ENCODE measurements around the gene ZNF587. TPM values are rescaled to one million over a fixed set of nuclear protein-coding genes. Genes with fewer than 3 reads are reported as not detected.
"Not testable (repeated sequence)": the region's sequence is repeated elsewhere in the genome, so short reads cannot be mapped to it uniquely, and the experiment has no call there.

Gene ZNF587
- polyA plus RNA-seq (2011; rRNA removed), result 15.7 and 18.3 TPM in 2 replicates
- polyA minus RNA-seq (2011; rRNA and poly(A)+ RNA removed), result 33.6 and 42.5 TPM in 2 replicates

DNA sequence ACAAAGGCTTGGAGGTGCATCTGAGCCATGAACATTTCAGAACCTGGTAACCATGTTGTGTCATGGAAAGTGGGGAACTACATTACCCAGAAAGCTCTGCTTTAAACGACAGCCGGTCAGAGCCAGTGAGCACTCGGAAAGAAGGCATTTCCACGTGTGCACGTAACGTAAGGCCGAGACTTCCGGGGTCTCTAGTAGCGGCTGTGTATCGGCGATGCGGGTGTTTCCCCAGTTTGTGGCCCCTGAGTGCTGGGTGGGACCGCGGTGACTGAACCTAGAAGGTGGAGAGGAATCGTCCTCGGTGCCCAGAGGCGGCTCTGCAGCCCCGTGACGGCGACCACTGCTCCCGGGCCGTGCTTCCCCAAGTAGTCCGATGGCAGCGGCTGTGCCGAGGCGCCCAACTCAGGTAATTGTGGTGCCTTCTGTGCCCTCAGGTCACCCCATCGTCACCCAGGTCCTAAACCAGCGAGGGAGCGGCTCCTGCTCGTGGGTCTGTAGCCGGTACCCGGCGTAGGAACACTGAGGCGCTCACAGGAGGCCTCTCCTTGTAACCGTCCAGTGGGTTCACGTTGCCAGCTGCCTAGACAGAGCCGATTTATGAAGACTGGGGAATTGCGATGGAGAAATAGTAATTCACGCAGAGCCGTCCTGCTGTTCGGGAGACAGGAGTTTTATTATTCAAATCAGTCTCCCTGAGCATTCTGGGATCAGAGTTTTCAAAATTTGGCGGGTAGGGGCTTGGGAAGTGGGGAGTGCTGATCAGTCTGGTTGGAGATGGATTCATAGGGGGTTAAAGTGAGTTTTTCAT is at the start of gene ZNF587:
Gene ZNF587 (plus strand): TSS at position 194 of the 808 bp plus-strand sequence. CDS start 180 bp downstream, at position 374.
- peak; percentile 53 for DNase-seq (ENCODE audit: low read depth, low spot score)
- H3K27me3 ChIP-seq (ENCODE audit: control insufficient read depth, insufficient read depth, low read length); H3K9me3 ChIP-seq (ENCODE audit: control insufficient read depth, insufficient read depth, low read length); CTCF ChIA-PET: not testable (repeated sequence)
- POLR2A ChIA-PET, result interaction anchor here (0.6 to 1.0 kb wide), 3 partner anchors 30 to 45 kb away, joined by 3 read pairs; partner anchors contain the start of gene ZNF552
- Histone ChIP-seq H3K4me3 (ENCODE audit: low read depth, low read length) (peak within 1 kb of the TSS; percentile 89), H3K27ac (ENCODE audit: low read depth, low read length) (peak within 1 kb of the TSS; percentile 70)

DNA sequence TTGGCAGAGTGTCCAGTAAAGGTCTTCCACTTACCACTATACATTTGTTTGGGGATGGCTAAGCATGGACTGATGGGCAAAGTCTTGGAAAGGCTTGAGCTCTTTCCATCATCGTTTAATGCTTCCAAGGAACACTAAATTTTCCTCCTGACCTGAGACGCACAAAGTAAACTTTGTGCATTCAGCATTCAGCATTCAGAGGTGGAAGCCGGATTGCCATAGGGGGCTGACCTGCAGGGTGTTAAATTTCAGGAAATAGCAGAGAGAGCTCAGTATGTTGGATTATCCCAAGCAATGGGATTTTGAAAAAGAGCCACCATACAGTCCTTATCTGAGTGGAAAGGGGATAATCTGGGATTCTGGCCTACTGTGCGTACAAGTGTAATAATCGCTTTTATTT is 49.0 kb upstream of the ZNF587 start:
- TF ChIP-seq, protein P1, sequence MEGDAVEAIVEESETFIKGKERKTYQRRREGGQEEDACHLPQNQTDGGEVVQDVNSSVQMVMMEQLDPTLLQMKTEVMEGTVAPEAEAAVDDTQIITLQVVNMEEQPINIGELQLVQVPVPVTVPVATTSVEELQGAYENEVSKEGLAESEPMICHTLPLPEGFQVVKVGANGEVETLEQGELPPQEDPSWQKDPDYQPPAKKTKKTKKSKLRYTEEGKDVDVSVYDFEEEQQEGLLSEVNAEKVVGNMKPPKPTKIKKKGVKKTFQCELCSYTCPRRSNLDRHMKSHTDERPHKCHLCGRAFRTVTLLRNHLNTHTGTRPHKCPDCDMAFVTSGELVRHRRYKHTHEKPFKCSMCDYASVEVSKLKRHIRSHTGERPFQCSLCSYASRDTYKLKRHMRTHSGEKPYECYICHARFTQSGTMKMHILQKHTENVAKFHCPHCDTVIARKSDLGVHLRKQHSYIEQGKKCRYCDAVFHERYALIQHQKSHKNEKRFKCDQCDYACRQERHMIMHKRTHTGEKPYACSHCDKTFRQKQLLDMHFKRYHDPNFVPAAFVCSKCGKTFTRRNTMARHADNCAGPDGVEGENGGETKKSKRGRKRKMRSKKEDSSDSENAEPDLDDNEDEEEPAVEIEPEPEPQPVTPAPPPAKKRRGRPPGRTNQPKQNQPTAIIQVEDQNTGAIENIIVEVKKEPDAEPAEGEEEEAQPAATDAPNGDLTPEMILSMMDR (IDR thresholded peaks at IDR 0.05; ENCODE audit: low read depth, low read length), result no peak
- H3K9me3 ChIP-seq (ENCODE audit: control insufficient read depth, insufficient read depth, low read length), result no peaks in the 10 kb centered on the region
- ChIA-PET CTCF (no interaction called here), POLR2A (interaction anchor here (2.0 kb wide), 1 partner anchor 14 kb away, joined by 7 read pairs; the partner anchor contains the start of gene ZNF552)
- H3K27ac ChIP-seq (ENCODE audit: low read depth, low read length), result no peak overlapping the region
- no peak for DNase-seq (ENCODE audit: low read depth, low spot score)
- no peaks in the 10 kb centered on the region for H3K27me3 ChIP-seq (ENCODE audit: control insufficient read depth, insufficient read depth, low read length)
- no peak overlapping the region for H3K4me3 ChIP-seq (ENCODE audit: low read depth, low read length)

DNA sequence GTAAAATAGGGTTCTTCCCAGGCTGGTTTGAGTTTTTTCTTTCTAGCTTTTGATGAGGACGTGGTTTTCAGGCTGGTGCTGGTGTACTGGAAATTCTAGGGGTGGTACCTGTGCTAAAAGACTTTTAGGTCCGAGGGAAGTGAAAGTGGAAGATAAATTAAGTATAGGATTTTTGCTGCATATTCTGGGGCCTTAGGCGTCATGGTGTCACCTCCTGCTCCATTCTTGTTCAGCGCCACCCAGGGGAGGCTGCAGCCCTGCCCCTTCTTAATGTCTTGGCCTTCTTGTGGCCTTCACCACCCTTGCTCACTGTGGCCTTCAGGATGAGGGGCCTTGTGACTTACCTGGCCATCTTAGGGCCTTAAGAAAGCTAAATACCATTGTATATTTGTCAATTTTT is 47.4 kb upstream of the ZNF587 start:
- H3K27me3 ChIP-seq (ENCODE audit: control insufficient read depth, insufficient read depth, low read length), result no peaks in the 10 kb centered on the region
- H3K27ac ChIP-seq (ENCODE audit: low read depth, low read length), result peak overlapping the region; percentile 39
- ChIA-PET POLR2A (interaction anchor here (1.1 kb wide), 1 partner anchor 75 kb away, joined by 8 read pairs; the partner anchor contains the start of gene ZNF671), CTCF (no interaction called here)
- no peak for DNase-seq (ENCODE audit: low read depth, low spot score)
- H3K4me3 ChIP-seq (ENCODE audit: low read depth, low read length), result no peak overlapping the region
- H3K9me3 ChIP-seq (ENCODE audit: control insufficient read depth, insufficient read depth, low read length), result no peaks in the 10 kb centered on the region
- TF ChIP-seq, protein P1 (IDR thresholded peaks at IDR 0.05; ENCODE audit: low read depth, low read length), result no peak

DNA sequence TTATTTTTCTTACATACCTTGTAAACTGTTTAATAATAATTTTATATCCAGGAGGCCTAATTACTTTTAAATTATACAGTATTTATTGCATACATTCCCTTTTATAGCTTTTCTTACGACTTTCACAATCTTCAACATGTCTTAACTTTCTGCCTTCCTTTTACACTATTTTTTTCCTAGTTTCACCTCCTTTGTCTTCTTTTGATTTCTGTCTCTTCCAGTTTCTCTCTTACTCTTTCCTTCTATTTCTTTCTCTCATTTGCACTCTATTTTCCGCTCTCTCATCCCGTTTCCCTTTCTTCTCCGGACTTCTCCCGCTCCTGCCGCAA is 46.4 kb upstream of the ZNF587 start:
- Histone ChIP-seq H3K27ac (ENCODE audit: low read depth, low read length) (peak overlapping the region; percentile 97), H3K27me3 (ENCODE audit: control insufficient read depth, insufficient read depth, low read length) (no peaks in the 10 kb centered on the region), H3K4me3 (ENCODE audit: low read depth, low read length) (peak overlapping the region; percentile 80), H3K9me3 (ENCODE audit: control insufficient read depth, insufficient read depth, low read length) (no peaks in the 10 kb centered on the region)
- POLR2A ChIA-PET, result interaction anchor here (1.4 kb wide), 1 partner anchor 16 kb away, joined by 6 read pairs; no protein-coding TSS in a partner anchor
- CTCF ChIA-PET, result no interaction called here
- DNase-seq (ENCODE audit: low read depth, low spot score), result no peak
- TF ChIP-seq, protein P1 (IDR thresholded peaks at IDR 0.05; ENCODE audit: low read depth, low read length), result no peak

DNA sequence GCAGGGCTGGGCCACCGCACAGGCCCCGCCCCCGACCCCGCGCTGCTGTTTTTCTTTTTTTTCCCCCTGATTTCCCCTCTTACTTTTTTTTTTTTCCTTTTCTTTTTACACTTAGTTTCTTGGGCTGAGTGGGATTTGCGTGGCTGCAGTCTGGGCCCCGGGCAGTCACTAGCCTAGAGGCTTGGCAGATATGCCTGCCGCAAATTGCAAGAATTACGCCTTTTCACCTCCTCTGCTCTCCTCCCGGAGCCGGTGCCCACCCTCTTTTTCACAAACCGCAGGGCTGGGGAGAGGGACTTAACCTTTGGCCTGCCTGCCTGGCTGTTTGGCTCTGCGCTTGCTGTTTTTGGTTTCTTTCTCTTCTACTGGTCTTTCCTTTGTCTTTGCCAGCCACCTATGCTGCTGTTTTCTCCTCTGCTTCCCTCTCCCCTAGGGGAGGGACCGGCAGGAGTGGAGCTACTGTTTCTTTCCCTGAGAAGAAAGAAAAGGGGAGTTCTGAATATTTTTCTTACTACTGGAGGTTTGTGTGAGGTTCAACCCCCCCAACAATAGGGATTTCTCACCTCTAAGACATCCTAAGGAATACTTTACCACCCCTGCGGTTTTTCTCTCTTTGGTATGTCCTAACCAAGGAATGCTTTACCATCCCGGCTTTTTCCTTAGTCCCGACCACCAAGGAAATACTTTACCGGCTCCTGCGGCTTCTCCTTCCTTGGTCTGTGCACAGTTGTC is 45.9 kb upstream of the ZNF587 start:
- TF ChIP-seq, protein P1 (IDR thresholded peaks at IDR 0.05; ENCODE audit: low read depth, low read length), result no peak
- Histone ChIP-seq H3K27me3 (ENCODE audit: control insufficient read depth, insufficient read depth, low read length) (no peaks in the 10 kb centered on the region), H3K4me3 (ENCODE audit: low read depth, low read length) (peak overlapping the region; percentile 80), H3K27ac (ENCODE audit: low read depth, low read length) (peak overlapping the region; percentile 97), H3K9me3 (ENCODE audit: control insufficient read depth, insufficient read depth, low read length) (no peaks in the 10 kb centered on the region)
- CTCF ChIA-PET, result interaction anchor here (0.5 kb wide), 1 partner anchor 93 kb away, joined by 3 read pairs; no protein-coding TSS in a partner anchor
- POLR2A ChIA-PET, result interaction anchor here (0.6 to 1.4 kb wide), 3 partner anchors 15 to 277 kb away, joined by 3 to 6 read pairs (median 3); partner anchors contain the start of gene ZNF549
- DNase-seq (ENCODE audit: low read depth, low spot score), result peak; percentile 48
